D721Med (cell line): Measurements from ENCODE around the gene DOCK11.
"Not testable (repeated sequence)": the region's sequence is repeated elsewhere in the genome, so short reads cannot be mapped to it uniquely, and the experiment has no call there.

ENCODE experiments used
- DNase-seq: peaks from one replicate; pipeline ENCODE4 v3.0.0; 2011; ENCODE audit warnings: low spot score; ENCODE audit not compliant: insufficient read length
- FAIRE-seq: peaks from 2 replicates; lab custom pipeline; 2011; peaks lifted over from hg19 to GRCh38; lab: Jason Lieb, UNC
- TF ChIP-seq, protein P1 (sequence below): IDR thresholded peaks from 2 replicates; pipeline ENCODE4 v1.5.1; 2012; ENCODE audit warnings: mild to moderate bottlenecking, control low read depth; ENCODE audit not compliant: insufficient read depth; ENCODE audit errors: missing control alignments

The DOCK11 gene

DNA sequence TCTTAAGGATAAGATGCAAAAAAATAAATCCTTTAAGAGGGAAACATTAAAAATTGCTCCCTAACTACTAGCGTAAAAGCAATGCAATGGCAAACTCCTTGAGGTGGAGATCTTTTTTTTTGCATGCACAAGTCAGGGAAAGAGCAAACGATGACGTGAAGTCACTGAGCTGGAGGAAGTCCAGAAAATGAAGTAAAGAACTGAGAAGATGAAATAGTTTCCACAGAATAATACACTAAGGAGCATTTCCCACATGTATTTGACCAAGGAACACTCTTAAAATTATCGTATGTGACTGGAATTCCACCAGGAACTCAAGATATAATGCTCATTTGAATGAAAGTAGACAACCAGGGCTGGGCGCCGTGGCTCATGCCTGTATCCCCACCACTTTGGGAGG is 21.0 kb upstream of the DOCK11 start:
- DNase-seq (no peak), FAIRE-seq (no peak)
- TF ChIP-seq, protein P1, sequence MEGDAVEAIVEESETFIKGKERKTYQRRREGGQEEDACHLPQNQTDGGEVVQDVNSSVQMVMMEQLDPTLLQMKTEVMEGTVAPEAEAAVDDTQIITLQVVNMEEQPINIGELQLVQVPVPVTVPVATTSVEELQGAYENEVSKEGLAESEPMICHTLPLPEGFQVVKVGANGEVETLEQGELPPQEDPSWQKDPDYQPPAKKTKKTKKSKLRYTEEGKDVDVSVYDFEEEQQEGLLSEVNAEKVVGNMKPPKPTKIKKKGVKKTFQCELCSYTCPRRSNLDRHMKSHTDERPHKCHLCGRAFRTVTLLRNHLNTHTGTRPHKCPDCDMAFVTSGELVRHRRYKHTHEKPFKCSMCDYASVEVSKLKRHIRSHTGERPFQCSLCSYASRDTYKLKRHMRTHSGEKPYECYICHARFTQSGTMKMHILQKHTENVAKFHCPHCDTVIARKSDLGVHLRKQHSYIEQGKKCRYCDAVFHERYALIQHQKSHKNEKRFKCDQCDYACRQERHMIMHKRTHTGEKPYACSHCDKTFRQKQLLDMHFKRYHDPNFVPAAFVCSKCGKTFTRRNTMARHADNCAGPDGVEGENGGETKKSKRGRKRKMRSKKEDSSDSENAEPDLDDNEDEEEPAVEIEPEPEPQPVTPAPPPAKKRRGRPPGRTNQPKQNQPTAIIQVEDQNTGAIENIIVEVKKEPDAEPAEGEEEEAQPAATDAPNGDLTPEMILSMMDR: no peak

DNA sequence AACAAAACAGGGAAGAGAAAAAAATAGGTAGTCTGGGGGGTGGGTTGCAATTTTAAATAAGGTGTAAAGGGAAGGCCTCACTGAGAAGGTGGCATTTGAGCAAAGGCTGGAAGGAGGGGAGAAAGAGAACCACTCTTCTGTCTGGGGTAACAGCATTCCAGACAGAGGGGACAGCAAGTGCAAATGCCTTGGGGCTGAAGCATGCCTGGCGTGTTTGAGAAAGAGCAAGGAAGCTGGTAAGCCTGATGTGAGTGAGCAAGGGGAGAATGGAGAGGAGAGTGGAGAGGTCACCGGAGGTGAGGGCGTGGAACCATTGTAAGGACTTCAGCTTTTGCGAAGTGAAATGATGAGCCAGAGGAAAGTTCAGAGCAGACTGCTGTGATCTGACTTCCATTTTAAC is 19.7 kb upstream of the DOCK11 start:
- no peak for FAIRE-seq
- TF ChIP-seq, protein P1: no peak

DNA sequence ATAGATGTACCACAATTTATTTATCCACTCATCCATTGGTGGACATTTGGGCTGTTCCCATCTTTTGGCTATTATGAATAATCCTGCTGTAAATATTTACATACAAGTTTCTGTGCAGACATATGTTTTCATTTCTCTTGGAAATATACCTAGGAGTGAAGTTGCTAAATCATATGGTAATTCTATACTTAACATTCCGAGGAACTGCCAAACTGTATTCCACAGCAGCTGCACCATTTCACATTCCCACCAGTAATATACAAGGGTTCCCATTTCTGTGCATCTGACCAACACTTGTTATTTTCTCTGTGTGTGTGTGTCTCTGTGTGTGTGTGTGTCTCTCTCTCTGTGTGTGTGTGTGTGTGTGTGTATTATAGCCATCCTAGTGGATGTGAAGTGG is 15.4 kb upstream of the DOCK11 start:
- TF ChIP-seq, protein P1: no peak
- DNase-seq (no peak), FAIRE-seq (no peak)

More for the DNA sequence above, 19.7 kb upstream of the DOCK11 start:
- no peak for DNase-seq

DNA sequence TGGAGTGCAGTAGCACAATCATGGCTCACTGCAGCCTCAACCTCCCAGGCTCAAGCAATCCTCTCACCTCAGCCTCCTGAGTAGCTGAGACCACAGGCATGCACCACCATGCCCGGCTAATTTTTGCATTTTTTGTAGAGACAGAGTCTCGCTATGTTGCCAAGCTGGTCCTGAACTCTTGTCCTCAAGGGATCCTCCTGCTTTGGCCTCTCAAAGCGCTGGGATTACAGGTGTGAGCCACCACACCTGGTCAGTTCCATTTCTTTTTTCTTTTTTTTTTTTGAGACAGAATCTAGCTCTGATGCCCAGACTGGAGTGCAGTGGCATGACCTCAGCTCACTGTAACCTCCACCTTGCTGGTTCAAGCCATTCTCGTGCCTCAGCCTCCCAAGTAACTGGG is 13.2 kb upstream of the DOCK11 start:
- DNase-seq, FAIRE-seq: not testable (repeated sequence)

DNA sequence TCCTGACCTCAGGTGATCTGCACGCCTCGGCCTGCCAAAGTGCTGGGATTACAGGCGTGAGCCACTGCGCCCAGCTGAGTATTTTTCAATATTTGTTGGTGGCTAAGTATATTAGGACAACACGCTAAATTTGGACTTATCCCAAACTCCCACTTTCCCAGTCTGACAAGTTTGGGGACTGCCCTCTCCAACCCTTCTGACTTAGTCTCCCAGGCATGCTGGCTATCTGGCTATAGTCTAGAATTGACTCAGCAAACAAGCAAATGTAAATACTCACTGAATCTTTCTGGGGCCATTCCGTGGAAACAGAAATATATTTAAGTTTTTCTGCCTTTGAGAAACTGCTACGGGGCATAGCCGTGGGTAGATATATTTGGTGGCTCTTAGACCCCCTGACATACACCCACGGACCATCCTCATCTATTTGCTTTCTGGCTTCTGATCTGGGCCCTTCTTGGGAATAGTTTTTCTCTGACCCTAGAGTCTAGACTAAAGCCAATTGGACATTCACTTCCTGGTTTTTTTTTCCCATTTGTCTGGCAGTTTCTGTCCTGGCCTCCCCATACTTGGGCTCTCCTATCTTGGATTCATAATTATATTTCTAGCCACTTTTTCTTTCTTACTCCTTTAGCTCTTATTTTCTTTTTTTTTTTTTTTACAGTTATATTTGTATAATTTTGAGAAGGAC is 11.3 kb upstream of the DOCK11 start:
- no peak for FAIRE-seq

DNA sequence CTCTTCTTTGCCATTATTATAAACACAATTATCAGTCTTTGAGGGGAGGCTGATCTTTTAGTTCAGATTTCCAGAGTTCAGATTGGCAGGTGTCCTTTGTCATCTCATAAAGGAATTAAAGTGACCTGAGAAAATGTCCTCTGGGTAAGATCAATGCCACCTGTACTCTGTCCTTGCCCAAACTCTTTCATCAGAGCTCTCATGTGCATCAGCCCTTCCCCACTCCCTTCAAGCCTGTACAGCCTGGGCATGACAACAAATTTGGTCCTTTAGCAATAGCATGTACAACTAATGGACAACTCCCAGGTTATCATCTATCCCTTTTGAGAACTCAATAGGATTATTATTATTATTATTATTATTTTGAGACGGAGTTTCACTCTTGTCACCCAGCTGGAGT is 8.9 kb upstream of the DOCK11 start:
- DNase-seq, FAIRE-seq: not testable (repeated sequence)

More for the DNA sequence above, 11.3 kb upstream of the DOCK11 start:
- TF ChIP-seq, protein P1: no peak
- DNase-seq: no peak

DNA sequence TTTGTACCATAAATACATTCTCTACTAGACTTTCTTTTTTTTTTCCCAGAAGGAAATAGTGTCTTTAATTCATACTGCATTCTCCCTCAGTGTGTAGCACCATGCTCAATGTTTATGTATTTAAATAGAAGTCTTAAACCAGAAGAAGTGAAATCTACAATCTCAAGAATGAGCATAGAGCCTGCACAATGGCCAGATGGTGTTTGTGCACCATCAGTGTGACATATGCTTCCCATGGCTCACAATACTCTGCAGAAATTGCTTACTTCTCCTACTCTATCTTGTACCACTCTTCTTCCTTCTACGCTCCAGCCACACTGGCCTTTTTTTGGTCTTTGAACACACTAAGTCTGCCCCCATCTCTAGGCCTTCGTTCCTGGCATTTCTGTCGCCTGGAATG is 2.6 kb upstream of the DOCK11 start:
- DNase-seq: no peak
- FAIRE-seq: no peak
- TF ChIP-seq, protein P1: no peak

DNA sequence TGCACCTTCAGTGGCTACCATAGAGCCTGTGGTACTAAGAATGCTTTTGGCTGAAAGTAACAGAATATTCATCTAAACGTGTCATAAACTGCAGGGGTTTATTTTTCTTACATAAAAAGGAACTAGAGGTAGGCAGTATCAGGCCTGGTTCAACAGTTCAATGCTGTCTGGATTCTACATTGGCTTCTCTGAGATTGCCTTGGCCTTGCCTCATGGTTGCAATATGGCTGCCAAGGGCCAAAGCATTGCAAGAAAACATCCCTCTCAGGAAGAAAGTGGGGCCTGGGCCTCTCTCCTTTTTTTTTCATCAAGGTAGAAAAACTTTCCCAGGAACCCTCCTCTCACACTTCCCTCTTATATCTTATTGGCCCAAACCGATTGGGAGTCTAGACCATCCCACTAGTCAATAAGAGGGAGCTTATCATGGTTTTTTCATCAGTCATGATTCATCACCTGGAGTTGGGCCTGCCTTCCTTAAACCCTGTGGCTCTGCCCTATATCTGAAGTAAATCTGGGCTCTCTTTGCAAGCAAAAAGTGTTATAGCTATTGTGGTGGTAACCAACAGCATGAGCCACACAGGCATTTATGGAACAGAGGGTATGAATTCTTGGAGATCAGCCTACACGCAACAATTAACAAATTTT is 1.8 kb upstream of the DOCK11 start:
- no peak for DNase-seq
- TF ChIP-seq, protein P1: no peak
- no peak for FAIRE-seq
